DND-41 (cell line): ENCODE measurements around the gene GRK3.

Source experiments
- ATAC-seq: fragments of 200-7000 bp; cut with Tn5 transposase; 3 replicates; pipeline ENCODE4 v1.9.1; 2021; ENCODE audit warnings: low read depth; ENCODE audit not compliant: insufficient read depth
- DNase-seq: peaks from one replicate; pipeline ENCODE4 v3.0.0-alpha.2; 2020
- H2AFZ ChIP-seq: 2 replicates; pipeline ENCODE4 v1.6.0; 2012; ENCODE audit warnings: low read depth, low read length
- H3K27ac ChIP-seq: 2 replicates; pipeline ENCODE4 v1.5.1; 2012; ENCODE audit warnings: low read length, inconsistent platforms
- H3K27me3 ChIP-seq: fragments of 200-600 bp; sonication (generic); 2 replicates; pipeline ENCODE4 v1.6.0; 2012; ENCODE audit warnings: low read length, mild to moderate bottlenecking, inconsistent platforms; ENCODE audit not compliant: insufficient read depth, poor library complexity
- H3K36me3 ChIP-seq: 2 replicates; pipeline ENCODE4 v1.5.1; 2012; ENCODE audit warnings: low read length, inconsistent platforms; ENCODE audit not compliant: insufficient read depth
- H3K4me1 ChIP-seq: 2 replicates; pipeline ENCODE4 v1.5.1; 2012; ENCODE audit warnings: mild to moderate bottlenecking, low read length; ENCODE audit not compliant: insufficient read depth
- H3K4me2 ChIP-seq: 2 replicates; pipeline ENCODE4 v1.6.0; 2012; ENCODE audit warnings: mild to moderate bottlenecking, moderate library complexity, low read length, inconsistent platforms; ENCODE audit not compliant: insufficient read depth
- H3K4me3 ChIP-seq, 2 experiments: fragments of 200-600 bp in 1 of 2; shearing (Covaris generic) in 1 of 2; 2 replicates each; pipeline ENCODE4 v1.5.1; 2012 to 2016; ENCODE audit warnings: inconsistent platforms in 2 of 2, low read length in 2 of 2, mild to moderate bottlenecking in 2 of 2, low read depth in 1 of 2, moderate library complexity in 1 of 2
- H3K79me2 ChIP-seq: 2 replicates; pipeline ENCODE4 v1.6.0; 2012; ENCODE audit warnings: low read length, inconsistent platforms; ENCODE audit not compliant: insufficient read depth
- H3K9ac ChIP-seq: 2 replicates; pipeline ENCODE4 v1.6.0; 2012; ENCODE audit warnings: low read depth, mild to moderate bottlenecking, inconsistent platforms, low read length, moderate library complexity
- H3K9me3 ChIP-seq: 2 replicates; pipeline ENCODE4 v1.5.1; 2012; ENCODE audit warnings: low read length, moderate library complexity, mild to moderate bottlenecking, inconsistent platforms; ENCODE audit not compliant: insufficient read depth, severe bottlenecking
- H4K20me1 ChIP-seq: 2 replicates; pipeline ENCODE4 v1.6.0; 2012; ENCODE audit warnings: low read length; ENCODE audit not compliant: insufficient read depth
- EZH2 ChIP-seq: IDR thresholded peaks from 3 replicates; pipeline ENCODE4 v1.6.1; 2012; ENCODE audit warnings: borderline replicate concordance, low read depth, mild to moderate bottlenecking, moderate library complexity, low read length, inconsistent platforms; ENCODE audit not compliant: severe bottlenecking
- TF ChIP-seq, protein P1 (sequence below): IDR thresholded peaks from 2 replicates; pipeline ENCODE4 v1.5.1; 2012; ENCODE audit warnings: borderline replicate concordance, low read length, moderate library complexity, mild to moderate bottlenecking; ENCODE audit not compliant: poor library complexity, severe bottlenecking; ENCODE audit errors: extremely low read depth

Gene GRK3

DNA sequence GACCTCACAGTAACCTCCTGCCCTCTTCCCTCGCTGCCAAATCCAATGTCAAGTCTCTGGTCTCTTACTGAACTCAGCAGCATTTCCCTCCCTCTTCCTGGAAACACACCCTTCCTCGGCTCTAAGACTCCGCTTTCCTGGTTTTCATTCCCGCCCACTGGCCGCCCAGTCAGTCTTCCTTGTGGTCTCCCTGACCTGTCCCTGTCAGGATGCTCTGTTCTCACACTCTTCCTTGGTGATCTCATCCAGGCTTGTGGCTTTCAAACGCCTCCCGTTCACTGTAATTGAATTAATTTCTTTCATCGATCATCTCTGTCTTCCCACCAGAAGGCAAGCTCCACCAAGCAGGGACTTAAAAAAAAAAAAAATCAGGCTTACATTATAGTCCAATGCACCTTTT is 211.1 kb downstream of the GRK3 start:
- H3K79me2 ChIP-seq, result no peaks in the 10 kb centered on the region
- ATAC-seq (no peak), DNase-seq (no peak)
- no peaks in the 10 kb centered on the region for H4K20me1 ChIP-seq
- no peak overlapping the region for H3K9ac ChIP-seq
- no peak overlapping the region for H3K4me2 ChIP-seq
- H3K27me3 ChIP-seq, result no peaks in the 10 kb centered on the region
- H2AFZ ChIP-seq, result no peak overlapping the region
- TF ChIP-seq, protein P1, sequence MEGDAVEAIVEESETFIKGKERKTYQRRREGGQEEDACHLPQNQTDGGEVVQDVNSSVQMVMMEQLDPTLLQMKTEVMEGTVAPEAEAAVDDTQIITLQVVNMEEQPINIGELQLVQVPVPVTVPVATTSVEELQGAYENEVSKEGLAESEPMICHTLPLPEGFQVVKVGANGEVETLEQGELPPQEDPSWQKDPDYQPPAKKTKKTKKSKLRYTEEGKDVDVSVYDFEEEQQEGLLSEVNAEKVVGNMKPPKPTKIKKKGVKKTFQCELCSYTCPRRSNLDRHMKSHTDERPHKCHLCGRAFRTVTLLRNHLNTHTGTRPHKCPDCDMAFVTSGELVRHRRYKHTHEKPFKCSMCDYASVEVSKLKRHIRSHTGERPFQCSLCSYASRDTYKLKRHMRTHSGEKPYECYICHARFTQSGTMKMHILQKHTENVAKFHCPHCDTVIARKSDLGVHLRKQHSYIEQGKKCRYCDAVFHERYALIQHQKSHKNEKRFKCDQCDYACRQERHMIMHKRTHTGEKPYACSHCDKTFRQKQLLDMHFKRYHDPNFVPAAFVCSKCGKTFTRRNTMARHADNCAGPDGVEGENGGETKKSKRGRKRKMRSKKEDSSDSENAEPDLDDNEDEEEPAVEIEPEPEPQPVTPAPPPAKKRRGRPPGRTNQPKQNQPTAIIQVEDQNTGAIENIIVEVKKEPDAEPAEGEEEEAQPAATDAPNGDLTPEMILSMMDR, result no peak
- no peak for TF ChIP-seq EZH2
- no peak overlapping the region for H3K27ac ChIP-seq
- H3K36me3 ChIP-seq, result no peaks in the 10 kb centered on the region
- H3K4me1 ChIP-seq, result peaks cover 7% of the 10 kb centered on the region
- no peak overlapping the region for H3K4me3 ChIP-seq
- no peaks in the 10 kb centered on the region for H3K9me3 ChIP-seq

DNA sequence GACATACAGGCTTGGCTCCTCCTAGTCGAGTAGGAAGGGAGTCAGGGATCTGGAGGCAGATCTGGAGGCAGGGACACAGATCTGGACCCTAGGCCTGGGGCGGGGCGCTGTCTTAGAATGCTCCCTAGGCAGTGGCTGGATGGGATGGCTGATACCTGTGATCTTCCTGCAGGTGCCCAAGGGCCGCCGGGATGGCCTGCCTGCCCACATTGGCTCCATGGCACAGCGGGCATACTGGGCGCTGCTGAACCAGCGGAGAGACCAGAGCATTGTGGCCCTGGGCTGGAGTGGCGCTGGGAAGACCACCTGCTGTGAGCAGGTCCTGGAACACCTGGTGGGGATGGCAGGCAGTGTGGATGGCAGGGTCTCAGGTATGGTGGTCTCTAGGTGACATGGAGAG is 212.9 kb downstream of the GRK3 start:
- no peak overlapping the region for H3K4me2 ChIP-seq
- no peaks in the 10 kb centered on the region for H3K36me3 ChIP-seq
- H3K9me3 ChIP-seq, result no peaks in the 10 kb centered on the region
- no peak overlapping the region for H2AFZ ChIP-seq
- H3K27me3 ChIP-seq, result no peaks in the 10 kb centered on the region
- peaks cover 5% of the 10 kb centered on the region for H3K4me1 ChIP-seq
- H4K20me1 ChIP-seq, result no peaks in the 10 kb centered on the region
- H3K9ac ChIP-seq, result no peak overlapping the region
- no peak for TF ChIP-seq EZH2
- TF ChIP-seq, protein P1, result no peak
- H3K79me2 ChIP-seq, result no peaks in the 10 kb centered on the region
- ATAC-seq, result no peak
- H3K27ac ChIP-seq, result no peak overlapping the region
- DNase-seq, result no peak
- no peak overlapping the region for H3K4me3 ChIP-seq

DNA sequence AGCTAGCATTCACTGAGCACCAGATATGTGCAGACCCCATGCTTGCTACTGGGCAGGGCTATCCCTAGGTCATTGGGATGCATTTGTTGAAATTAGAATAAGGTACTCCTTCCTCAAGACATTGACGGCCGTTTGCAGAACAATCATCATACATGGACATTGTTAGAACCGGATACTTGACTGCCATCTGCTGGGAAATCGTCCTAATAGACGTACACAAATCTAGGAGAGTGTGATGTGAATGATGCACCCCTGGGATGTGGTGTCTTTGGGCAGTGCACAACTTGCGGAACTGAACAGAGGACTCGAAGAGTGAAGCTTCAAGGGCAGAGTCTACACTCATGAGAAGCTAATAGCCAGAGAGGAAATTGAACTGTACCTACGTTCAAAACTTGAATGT is 213.4 kb downstream of the GRK3 start:
- H3K27ac ChIP-seq, result no peak overlapping the region
- H3K9ac ChIP-seq, result no peak overlapping the region
- H2AFZ ChIP-seq, result no peak overlapping the region
- H3K4me3 ChIP-seq, result no peak overlapping the region
- H3K79me2 ChIP-seq, result no peaks in the 10 kb centered on the region
- H3K27me3 ChIP-seq, result no peaks in the 10 kb centered on the region
- no peaks in the 10 kb centered on the region for H4K20me1 ChIP-seq
- no peaks in the 10 kb centered on the region for H3K9me3 ChIP-seq
- peak; percentile 48; the same call in 1 of the 3 replicates for ATAC-seq
- DNase-seq, result peak; percentile 30
- H3K4me1 ChIP-seq, result peaks cover under 1% of the 10 kb centered on the region
- TF ChIP-seq, protein P1, result peak; percentile 57
- TF ChIP-seq EZH2, result no peak
- H3K4me2 ChIP-seq, result no peak overlapping the region
- no peaks in the 10 kb centered on the region for H3K36me3 ChIP-seq
